ENCODE data around the gene LCK.

- no peak for TF ChIP-seq REPIN1 (tag by site-specific recombination; IDR thresholded peaks at IDR 0.05; ENCODE audit: low read depth)
- TF ChIP-seq ZNF501 (tag by site-specific recombination; IDR thresholded peaks at IDR 0.05), result no peak
- TF ChIP-seq, protein P1, sequence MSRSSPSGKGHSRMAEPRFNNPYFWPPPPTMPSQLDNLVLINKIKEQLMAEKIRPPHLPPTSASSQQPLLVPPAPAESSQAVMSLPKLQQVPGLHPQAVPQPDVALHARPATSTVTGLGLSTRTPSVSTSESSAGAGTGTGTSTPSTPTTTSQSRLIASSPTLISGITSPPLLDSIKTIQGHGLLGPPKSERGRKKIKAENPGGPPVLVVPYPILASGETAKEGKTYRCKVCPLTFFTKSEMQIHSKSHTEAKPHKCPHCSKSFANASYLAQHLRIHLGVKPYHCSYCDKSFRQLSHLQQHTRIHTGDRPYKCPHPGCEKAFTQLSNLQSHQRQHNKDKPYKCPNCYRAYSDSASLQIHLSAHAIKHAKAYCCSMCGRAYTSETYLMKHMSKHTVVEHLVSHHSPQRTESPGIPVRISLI (tag by site-specific recombination; IDR thresholded peaks at IDR 0.05), result no peak
- TF ChIP-seq, protein P2, sequence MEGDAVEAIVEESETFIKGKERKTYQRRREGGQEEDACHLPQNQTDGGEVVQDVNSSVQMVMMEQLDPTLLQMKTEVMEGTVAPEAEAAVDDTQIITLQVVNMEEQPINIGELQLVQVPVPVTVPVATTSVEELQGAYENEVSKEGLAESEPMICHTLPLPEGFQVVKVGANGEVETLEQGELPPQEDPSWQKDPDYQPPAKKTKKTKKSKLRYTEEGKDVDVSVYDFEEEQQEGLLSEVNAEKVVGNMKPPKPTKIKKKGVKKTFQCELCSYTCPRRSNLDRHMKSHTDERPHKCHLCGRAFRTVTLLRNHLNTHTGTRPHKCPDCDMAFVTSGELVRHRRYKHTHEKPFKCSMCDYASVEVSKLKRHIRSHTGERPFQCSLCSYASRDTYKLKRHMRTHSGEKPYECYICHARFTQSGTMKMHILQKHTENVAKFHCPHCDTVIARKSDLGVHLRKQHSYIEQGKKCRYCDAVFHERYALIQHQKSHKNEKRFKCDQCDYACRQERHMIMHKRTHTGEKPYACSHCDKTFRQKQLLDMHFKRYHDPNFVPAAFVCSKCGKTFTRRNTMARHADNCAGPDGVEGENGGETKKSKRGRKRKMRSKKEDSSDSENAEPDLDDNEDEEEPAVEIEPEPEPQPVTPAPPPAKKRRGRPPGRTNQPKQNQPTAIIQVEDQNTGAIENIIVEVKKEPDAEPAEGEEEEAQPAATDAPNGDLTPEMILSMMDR (tag by site-specific recombination; IDR thresholded peaks at IDR 0.05), result no peak
- TF ChIP-seq ZFP41 (tag by site-specific recombination; IDR thresholded peaks at IDR 0.05; ENCODE audit: borderline replicate concordance), result no peak
- TF ChIP-seq ZFHX2 (tag by site-specific recombination; conservative IDR thresholded peaks at IDR 0.05), result no peak
- TF ChIP-seq ZNF16 (tag by site-specific recombination; IDR thresholded peaks at IDR 0.05; ENCODE audit: low read depth), result no peak
- TF ChIP-seq ZBTB49 (tag by site-specific recombination; IDR thresholded peaks at IDR 0.05; ENCODE audit: low read depth), result no peak
- no peak for TF ChIP-seq ZNF391 (tag by site-specific recombination; IDR thresholded peaks at IDR 0.05; ENCODE audit: borderline replicate concordance, low read depth)
- no peak for TF ChIP-seq ZBTB1 (tag by site-specific recombination; IDR thresholded peaks at IDR 0.05)
- no peak for TF ChIP-seq ZNF404 (tag by site-specific recombination; IDR thresholded peaks at IDR 0.05)
- TF ChIP-seq, protein P3, sequence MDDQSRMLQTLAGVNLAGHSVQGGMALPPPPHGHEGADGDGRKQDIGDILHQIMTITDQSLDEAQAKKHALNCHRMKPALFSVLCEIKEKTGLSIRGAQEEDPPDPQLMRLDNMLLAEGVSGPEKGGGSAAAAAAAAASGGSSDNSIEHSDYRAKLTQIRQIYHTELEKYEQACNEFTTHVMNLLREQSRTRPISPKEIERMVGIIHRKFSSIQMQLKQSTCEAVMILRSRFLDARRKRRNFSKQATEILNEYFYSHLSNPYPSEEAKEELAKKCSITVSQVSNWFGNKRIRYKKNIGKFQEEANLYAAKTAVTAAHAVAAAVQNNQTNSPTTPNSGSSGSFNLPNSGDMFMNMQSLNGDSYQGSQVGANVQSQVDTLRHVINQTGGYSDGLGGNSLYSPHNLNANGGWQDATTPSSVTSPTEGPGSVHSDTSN (CRISPR knock-in tag; IDR thresholded peaks at IDR 0.05), result no peak
- no peak for TF ChIP-seq ZNF660 (tag by site-specific recombination; IDR thresholded peaks at IDR 0.05)
These were observed 24.4 kb downstream of the LCK start for GRCh38 chr1:32275424-32275823.
